ENCODE results near the gene SNAP47. TPM values are rescaled to one million over a fixed set of nuclear protein-coding genes. Genes with fewer than 3 reads are reported as not detected.

Gene SNAP47
- total and polyA plus RNA-seq, 9 of the 15 experiments (the other 6 are each of a cell fraction or from before 2014, with no cell fraction given): 2.5 to 41.3 (median 32.6) TPM

- TF ChIP-seq BCLAF1 (IDR thresholded peaks at IDR 0.05; ENCODE audit: borderline replicate concordance in 1 of 2, control insufficient read depth in 1 of 2, low read depth in 2 of 2, low read length in 1 of 2): no peak
- TF ChIP-seq NR4A1 (CRISPR knock-in tag; IDR thresholded peaks at IDR 0.05): no peak
- TF ChIP-seq NR4A1 (tag; IDR thresholded peaks at IDR 0.05): no peak
- TF ChIP-seq RNF219 (CRISPR knock-in tag; IDR thresholded peaks at IDR 0.05): no peak
These were observed 51.7 kb downstream of the SNAP47 start (continued) for GRCh38 chr1:227786673-227787512.
